NOMO-1 treated with DMSO at 0.1 percent for 48 hours (cell line): ENCODE data around the gene SERPINE3.

Source experiments
- DNase-seq: peaks from one replicate; lab custom pipeline; 2025; ENCODE audit not compliant: unreplicated experiment; lab: John Stamatoyannopoulos, UW

The SERPINE3 gene

GRCh38 chr13:51339354-51339753 is at the start of gene SERPINE3:
Gene SERPINE3 (plus strand): TSS chr13:51339691. CDS start chr13:51341092, 1,401 bp downstream.
- DNase-seq = no peak

- no peak for DNase-seq
These were observed 48.1 kb upstream of the SERPINE3 start for GRCh38 chr13:51291341-51291740.

GRCh38 chr13:51292000-51292565 is 47.4 kb upstream of the SERPINE3 start:
- no peak for DNase-seq

GRCh38 chr13:51297556-51297955 is 41.9 kb upstream of the SERPINE3 start:
- no peak for DNase-seq

GRCh38 chr13:51298812-51299211 is 40.7 kb upstream of the SERPINE3 start:
- no peak for DNase-seq

GRCh38 chr13:51303063-51303552 is 36.4 kb upstream of the SERPINE3 start:
- DNase-seq = no peak

- no peak for DNase-seq
These were observed 35.6 kb upstream of the SERPINE3 start for GRCh38 chr13:51303882-51304281.

GRCh38 chr13:51305271-51305967 is 34.1 kb upstream of the SERPINE3 start:
- no peak for DNase-seq

- no peak for DNase-seq
These were observed 30.7 kb upstream of the SERPINE3 start for GRCh38 chr13:51308781-51309180.

GRCh38 chr13:51311231-51311630 is 28.3 kb upstream of the SERPINE3 start:
- DNase-seq = no peak

GRCh38 chr13:51311957-51312520 is 27.5 kb upstream of the SERPINE3 start:
- no peak for DNase-seq

GRCh38 chr13:51313619-51314018 is 25.9 kb upstream of the SERPINE3 start:
- DNase-seq = no peak

- no peak for DNase-seq
These were observed 22.2 kb upstream of the SERPINE3 start for GRCh38 chr13:51317262-51317661.

GRCh38 chr13:51318015-51318414 is 21.5 kb upstream of the SERPINE3 start:
- no peak for DNase-seq

- no peak for DNase-seq
These were observed 20.6 kb upstream of the SERPINE3 start for GRCh38 chr13:51318876-51319275.

GRCh38 chr13:51321836-51322235 is 17.7 kb upstream of the SERPINE3 start:
- no peak for DNase-seq

- no peak for DNase-seq
These were observed 16.7 kb upstream of the SERPINE3 start for GRCh38 chr13:51322826-51323225.

- DNase-seq = no peak
These were observed 15.5 kb upstream of the SERPINE3 start for GRCh38 chr13:51323824-51324511.

GRCh38 chr13:51324714-51325420 is 14.6 kb upstream of the SERPINE3 start:
- no peak for DNase-seq

GRCh38 chr13:51325837-51326236 is 13.7 kb upstream of the SERPINE3 start:
- DNase-seq = no peak

GRCh38 chr13:51326777-51327176 is 12.7 kb upstream of the SERPINE3 start:
- no peak for DNase-seq
